ENCODE measurements around the gene PLEK. TPM values are rescaled to one million over a fixed set of nuclear protein-coding genes. Genes with fewer than 3 reads are reported as not detected.

The PLEK gene
- total and polyA plus RNA-seq, 8 donors, result 0.45 to 18.1 (median 3.8) TPM

- H3K9me3 ChIP-seq, result no peaks in the 10 kb centered on the region
- no peak overlapping the region for H3K27ac ChIP-seq
- no peaks in the 10 kb centered on the region for H3K4me1 ChIP-seq
- no peak for TF ChIP-seq CTCF (IDR thresholded peaks at IDR 0.05)
- no peak for TF ChIP-seq POLR2A (IDR thresholded peaks at IDR 0.05)
- no peak for TF ChIP-seq POLR2AphosphoS5 (IDR thresholded peaks at IDR 0.05)
- TF ChIP-seq EP300 (IDR thresholded peaks at IDR 0.05), result no peak
- H3K36me3 ChIP-seq, result no peaks in the 10 kb centered on the region
- intact Hi-C loops (cut with DNase I; ENCODE audit: low total_unique reads), result no loop called here
- peaks cover 0 to 11% (median 5%) of the 10 kb centered on the region in 3 donors for H3K27me3 ChIP-seq
- no peak for DNase-seq
- H3K4me3 ChIP-seq, result no peak overlapping the region
- WGBS, 5 donors, result 45 to 52% (median 51%) methylated on average over 5 of the region's 5 CpGs
Measured at GRCh38 chr2:68340226-68341061, 24.6 kb upstream of the PLEK start.

- Histone ChIP-seq H3K27me3 (peaks cover 0 to 14% (median 5%) of the 10 kb centered on the region in 3 donors), H3K4me1 (no peaks in the 10 kb centered on the region), H3K4me3 (no peak overlapping the region), H3K9me3 (no peaks in the 10 kb centered on the region), H3K27ac (no peak overlapping the region), H3K36me3 (no peaks in the 10 kb centered on the region)
- intact Hi-C loops (cut with DNase I; ENCODE audit: low total_unique reads), result no loop called here
- 35 to 69% (median 68%) methylated on average over 3 of the region's 3 CpGs for WGBS, 5 donors
- TF ChIP-seq CTCF (IDR thresholded peaks at IDR 0.05) (no peak), POLR2AphosphoS5 (IDR thresholded peaks at IDR 0.05) (no peak), POLR2A (IDR thresholded peaks at IDR 0.05) (no peak), EP300 (IDR thresholded peaks at IDR 0.05) (no peak)
- DNase-seq, result no peak
Measured at GRCh38 chr2:68341062-68341329, 24.1 kb upstream of the PLEK start.

GRCh38 chr2:68341583-68341982, 23.5 kb upstream of the PLEK start:
- Histone ChIP-seq H3K27ac (no peak overlapping the region), H3K36me3 (no peaks in the 10 kb centered on the region), H3K9me3 (no peaks in the 10 kb centered on the region), H3K4me1 (no peaks in the 10 kb centered on the region), H3K27me3 (peaks cover 0 to 14% (median 5%) of the 10 kb centered on the region in 3 donors), H3K4me3 (no peak overlapping the region)
- TF ChIP-seq POLR2A (IDR thresholded peaks at IDR 0.05), result no peak
- no peak for TF ChIP-seq CTCF (IDR thresholded peaks at IDR 0.05)
- TF ChIP-seq EP300 (IDR thresholded peaks at IDR 0.05), result no peak
- no peak for TF ChIP-seq POLR2AphosphoS5 (IDR thresholded peaks at IDR 0.05)
- intact Hi-C loops (cut with DNase I; ENCODE audit: low total_unique reads), result no loop called here
- DNase-seq, result no peak
- WGBS, 5 donors, result 66 to 84% (median 79%) methylated on average over 4 of the region's 4 CpGs

GRCh38 chr2:68342470-68342869, 22.6 kb upstream of the PLEK start:
- Histone ChIP-seq H3K4me1 (no peaks in the 10 kb centered on the region), H3K4me3 (no peak overlapping the region), H3K36me3 (no peaks in the 10 kb centered on the region), H3K9me3 (no peaks in the 10 kb centered on the region), H3K27ac (no peak overlapping the region), H3K27me3 (peaks cover 0 to 14% (median 5%) of the 10 kb centered on the region in 3 donors)
- intact Hi-C loops (cut with DNase I; ENCODE audit: low total_unique reads), result no loop called here
- no peak for DNase-seq
- WGBS, 5 donors, result 82 to 98% (median 95%) methylated on average over 1 of the region's 1 CpG
- no peak for TF ChIP-seq POLR2A (IDR thresholded peaks at IDR 0.05)
- TF ChIP-seq CTCF (IDR thresholded peaks at IDR 0.05), result no peak
- no peak for TF ChIP-seq POLR2AphosphoS5 (IDR thresholded peaks at IDR 0.05)
- no peak for TF ChIP-seq EP300 (IDR thresholded peaks at IDR 0.05)
